HG02840 (cell line): Measurements from ENCODE around the gene DHFR2.

ENCODE experiments used
- ATAC-seq: cut with Tn5 transposase; IDR thresholded peaks from one replicate; pipeline ENCODE4 v1.9.1; 2021; ENCODE audit warnings: mild to moderate bottlenecking, moderate library complexity, moderate number of reproducible peaks; ENCODE audit not compliant: unreplicated experiment, low FRiP score

Gene DHFR2

DNA sequence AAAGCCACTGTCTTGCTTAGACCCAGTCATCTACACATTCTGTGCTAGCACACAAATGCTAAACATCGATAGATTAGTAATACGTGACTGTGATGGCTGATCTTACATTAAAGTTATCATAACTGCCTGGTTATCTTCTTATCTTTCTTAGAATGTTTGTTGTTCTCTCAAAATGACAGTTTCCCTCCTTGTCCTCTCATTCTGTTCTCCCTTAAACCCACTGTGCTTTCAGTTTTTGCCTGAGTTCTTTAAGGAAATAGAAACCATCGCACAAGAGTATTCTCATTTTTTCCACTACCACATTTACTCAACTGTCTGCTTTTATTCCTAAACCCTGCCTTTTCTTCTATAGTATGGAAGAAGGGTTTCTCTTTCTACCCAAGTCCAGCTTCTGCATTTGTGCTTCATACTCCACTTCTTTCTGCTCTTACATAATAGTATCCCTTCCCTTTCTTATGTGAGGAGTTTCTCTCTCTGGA lies 51.4 kb downstream of the DHFR2 start:
- ATAC-seq: no peak

DNA sequence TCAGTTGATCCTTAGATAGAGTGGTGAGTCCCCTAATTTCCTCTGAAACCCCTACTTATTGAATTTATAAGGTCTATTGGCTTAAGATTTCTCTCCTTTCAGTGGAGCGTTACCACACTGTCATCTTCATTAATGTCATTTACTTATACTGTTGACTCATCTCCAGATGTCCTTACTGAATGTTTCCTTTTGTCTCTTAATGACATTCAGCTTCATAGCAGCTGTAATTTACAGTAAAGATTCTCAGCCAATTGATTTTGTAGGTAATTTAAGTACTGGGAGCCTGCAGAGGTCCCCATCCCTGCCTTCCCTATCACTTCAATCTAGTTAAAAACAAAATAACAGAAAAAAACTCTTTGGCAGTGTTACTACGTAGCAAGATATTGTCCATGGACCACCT lies 53.1 kb downstream of the DHFR2 start:
- ATAC-seq: no peak

DNA sequence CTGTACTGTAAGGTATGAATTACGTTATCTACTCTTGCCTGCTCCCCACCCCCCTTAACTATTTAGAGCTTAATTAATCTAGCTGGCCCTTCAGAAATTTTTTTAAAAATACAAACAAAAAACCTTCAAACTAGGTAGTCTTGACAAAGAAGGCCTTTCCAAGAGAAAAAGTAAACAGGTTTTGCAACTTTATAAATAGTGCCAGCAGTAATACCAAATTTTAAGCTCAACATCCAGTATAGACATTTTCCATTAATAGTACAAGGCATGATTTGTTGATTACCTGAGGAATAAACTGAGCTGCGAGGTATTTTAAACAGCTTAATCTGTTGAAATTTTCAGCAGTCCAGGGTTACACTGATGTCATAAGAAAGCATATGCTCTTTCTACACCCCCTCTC lies 54.5 kb downstream of the DHFR2 start:
- no peak for ATAC-seq
